Activated CD8-positive, alpha-beta memory T cell treated with anti-CD3 and anti-CD28 coated beads for 4 hours (primary cell): ENCODE data around the gene AFMID.
"Not testable (repeated sequence)": the region's sequence is repeated elsewhere in the genome, so short reads cannot be mapped to it uniquely, and the experiment has no call there.

Source experiments
- DNase-seq, 2 donors: peaks; one replicate each; pipeline ENCODE4 v3.0.0-alpha.2; 2020; ENCODE audit warnings: low read depth in 2 of 2

AFMID gene, protein sequence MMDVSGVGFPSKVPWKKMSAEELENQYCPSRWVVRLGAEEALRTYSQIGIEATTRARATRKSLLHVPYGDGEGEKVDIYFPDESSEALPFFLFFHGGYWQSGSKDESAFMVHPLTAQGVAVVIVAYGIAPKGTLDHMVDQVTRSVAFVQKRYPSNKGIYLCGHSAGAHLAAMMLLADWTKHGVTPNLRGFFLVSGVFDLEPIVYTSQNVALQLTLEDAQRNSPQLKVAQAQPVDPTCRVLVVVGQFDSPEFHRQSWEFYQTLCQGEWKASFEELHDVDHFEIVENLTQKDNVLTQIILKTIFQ

GRCh38 chr17:78186692-78187595, at the start of gene AFMID, which contains the start of gene TK1:
Gene AFMID, plus strand, starts transcription at chr17:78187362. Its CDS starts 9 bp downstream, at chr17:78187371.
Gene TK1, minus strand, starts transcription at chr17:78187052. Its CDS starts 58 bp downstream, at chr17:78186994.
- DNase-seq: peak; percentile 46 to 49

- DNase-seq: no peak
Measured at GRCh38 chr17:78137392-78138203, 49.6 kb upstream of the AFMID start.

DNA sequence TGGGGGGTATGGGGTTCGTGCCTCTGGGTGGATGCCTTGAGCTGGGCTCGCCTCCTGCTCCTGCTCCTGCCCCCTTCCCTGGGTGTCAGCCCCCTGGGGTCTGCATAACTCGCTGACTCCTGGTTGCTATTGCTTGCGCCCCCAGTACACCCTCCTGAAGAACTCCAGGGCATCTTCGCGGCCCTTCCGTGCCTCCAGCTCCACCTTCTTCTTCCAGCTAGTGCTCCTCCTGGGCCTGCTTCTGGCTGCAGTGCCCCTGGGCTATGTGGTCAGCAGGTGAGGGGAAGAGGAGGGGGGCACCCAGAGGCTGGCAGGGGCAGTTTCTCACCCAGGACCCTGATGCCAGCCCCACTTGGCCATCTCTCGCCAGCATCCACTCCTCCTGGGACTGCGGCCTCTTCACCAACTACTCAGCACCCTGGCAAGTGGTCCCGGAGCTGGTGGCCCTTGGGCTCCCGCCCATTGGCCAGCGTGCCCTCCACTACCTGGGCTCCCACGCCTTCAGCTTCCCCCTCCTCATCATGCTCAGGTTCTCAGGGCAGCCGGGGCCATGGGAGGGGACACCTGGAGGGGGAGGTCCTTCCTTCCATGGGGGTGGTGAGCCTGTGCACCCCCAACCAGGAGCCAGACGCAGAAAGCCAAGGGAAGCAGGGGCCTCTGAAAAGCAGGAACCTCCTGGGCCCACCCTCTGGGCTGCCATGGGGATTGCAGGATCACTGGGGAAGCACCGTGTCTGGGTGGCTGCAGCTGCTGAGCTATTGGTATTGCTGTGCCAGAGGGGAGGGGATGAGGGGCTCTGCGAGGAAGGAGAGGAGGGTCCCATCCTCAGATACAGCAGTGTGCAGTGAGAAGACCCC, 48.7 kb upstream of the AFMID start:
- no peak for DNase-seq

DNA sequence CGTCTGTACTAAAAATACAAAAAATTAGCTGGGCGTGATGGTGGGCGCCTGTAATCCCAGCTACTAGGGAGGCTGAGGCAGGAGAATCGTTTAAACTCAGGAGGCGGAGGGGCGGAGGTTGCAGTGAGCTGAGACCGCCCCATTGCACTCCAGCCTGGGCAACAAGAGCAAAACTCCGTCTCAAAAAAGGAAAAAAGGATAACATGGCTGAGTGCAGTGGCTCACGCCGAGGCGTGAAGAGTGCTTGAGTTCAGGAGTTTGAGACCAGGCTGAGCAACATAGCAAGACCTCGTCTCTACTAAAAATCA, 47.3 kb upstream of the AFMID start:
- not testable (repeated sequence) for DNase-seq

DNA sequence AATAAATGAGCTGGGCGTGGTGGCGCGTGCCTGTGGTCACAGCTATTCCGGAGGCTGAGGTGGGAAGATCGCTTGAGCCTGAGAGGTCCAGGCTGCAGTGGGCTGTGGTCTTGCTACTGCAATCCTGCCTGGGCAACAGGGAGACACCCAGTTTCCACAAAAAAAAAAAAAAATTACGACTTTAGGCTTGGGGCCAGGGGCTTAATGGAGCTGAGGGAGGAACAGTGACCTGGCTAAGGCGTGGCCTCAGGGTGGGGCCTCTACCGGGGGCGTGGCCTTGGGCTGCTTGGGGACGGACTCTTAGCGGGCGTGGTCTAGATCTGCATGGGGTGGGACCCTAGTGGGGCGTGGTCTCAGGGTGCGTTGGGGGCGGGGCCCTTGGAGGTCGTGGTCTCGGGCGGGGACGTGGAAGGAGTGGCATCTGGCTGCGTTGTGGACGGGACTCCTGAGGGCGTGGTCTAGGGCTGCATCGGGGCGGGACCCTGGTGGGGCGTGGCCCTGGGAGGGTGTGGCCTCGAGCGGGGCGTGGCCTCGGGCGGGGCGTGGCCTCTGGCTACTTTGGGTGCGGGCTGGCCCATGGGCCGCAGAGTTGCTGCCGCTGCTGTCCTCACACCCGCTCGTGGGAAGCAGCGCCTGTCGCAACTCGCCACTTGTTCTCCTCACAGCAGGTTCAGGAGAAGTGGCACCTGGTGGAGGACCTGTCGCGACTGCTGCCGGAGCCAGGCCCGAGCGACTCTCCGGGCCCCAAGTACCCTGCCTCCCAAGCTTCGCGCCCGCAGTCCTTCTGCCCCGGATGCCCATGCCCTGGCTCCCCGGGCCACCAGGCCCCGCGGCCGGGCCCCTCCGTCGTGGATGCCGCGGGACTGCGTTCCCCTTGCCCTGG, 46.8 kb upstream of the AFMID start:
- DNase-seq: peak; percentile 79 to 87

- no peak for DNase-seq
Measured at GRCh38 chr17:78141437-78142118, 45.6 kb upstream of the AFMID start.

DNA sequence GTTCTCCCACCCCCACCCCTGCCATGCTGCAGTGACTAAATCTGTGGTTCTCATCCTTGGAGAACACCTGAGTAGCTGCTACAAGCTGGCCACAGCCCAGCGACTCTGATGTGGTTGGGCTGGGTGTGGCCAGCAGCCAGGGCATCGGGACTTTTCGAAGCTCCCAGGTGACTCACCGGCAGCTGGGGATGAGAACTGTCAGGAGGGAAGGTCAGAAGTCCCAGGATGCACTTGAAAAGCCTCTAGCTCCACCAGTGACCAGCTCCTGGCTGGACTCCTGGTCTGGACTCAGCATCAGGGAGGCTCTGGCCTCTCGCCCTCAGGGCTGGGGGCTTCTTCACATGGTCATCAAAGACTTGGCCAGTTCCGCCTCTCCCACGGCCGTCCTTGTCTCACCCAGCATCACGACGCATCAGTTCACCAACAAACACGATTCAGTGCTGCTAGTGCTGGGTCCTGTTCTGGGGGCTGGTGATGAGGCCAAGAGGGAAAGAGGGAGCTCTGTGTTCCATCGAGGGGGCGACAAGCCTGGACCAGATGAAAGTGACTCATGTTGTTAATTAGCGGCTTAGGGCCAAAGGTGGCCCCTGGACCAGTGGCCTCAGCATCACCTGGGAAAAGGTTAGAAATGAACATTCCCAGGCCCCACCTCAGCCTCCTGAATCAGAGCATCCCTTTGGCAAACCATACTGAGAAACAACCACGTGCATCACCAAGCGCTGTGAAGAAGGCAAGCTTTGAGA, 44.9 kb upstream of the AFMID start:
- DNase-seq: no peak

DNA sequence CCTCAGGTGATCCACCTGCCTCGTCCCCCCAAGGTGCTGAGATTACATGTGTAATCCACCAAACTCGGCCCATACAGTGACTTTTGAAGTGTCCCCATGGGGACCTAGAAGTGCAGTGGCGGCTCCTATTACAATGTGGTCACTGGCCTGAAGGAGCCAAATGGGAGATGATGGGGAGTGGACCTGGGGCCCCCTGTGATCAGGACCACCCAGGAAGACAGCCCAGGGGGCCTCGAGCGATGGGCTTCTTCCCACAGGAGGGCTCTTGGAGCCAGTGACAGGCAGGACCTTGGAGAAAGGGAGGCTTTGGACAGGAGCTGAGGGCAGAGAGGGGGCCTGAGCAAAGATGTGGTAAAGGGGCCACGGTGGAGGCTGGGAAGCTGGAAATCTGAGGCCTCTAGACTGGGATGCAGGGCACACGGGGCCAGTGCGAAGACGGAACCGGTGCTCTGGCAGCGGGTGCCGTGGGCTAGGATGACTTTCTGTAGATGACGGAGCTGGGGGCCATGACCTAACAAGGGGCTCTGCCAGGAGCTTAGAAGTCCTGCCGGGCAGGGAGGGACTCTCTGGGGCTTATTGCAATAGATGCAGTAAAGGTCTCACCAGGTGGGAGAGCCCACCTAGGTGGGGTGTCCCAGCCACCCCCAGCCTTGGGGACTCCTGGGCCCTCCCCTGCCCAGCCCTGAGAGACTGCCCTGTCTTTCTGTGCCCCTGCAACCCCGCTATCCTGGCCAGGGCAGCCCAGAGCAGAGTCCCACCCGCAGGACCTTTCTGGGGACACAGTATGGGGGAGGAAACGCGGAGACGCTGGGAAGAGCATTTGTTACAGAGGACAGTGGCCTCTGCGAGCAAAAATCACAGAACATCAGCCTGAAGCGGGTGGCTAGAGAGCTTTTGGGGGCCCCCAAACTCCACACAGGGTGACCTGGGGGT, 43.7 kb upstream of the AFMID start:
- DNase-seq: no peak

GRCh38 chr17:78144147-78144719, 42.9 kb upstream of the AFMID start:
- no peak for DNase-seq

DNA sequence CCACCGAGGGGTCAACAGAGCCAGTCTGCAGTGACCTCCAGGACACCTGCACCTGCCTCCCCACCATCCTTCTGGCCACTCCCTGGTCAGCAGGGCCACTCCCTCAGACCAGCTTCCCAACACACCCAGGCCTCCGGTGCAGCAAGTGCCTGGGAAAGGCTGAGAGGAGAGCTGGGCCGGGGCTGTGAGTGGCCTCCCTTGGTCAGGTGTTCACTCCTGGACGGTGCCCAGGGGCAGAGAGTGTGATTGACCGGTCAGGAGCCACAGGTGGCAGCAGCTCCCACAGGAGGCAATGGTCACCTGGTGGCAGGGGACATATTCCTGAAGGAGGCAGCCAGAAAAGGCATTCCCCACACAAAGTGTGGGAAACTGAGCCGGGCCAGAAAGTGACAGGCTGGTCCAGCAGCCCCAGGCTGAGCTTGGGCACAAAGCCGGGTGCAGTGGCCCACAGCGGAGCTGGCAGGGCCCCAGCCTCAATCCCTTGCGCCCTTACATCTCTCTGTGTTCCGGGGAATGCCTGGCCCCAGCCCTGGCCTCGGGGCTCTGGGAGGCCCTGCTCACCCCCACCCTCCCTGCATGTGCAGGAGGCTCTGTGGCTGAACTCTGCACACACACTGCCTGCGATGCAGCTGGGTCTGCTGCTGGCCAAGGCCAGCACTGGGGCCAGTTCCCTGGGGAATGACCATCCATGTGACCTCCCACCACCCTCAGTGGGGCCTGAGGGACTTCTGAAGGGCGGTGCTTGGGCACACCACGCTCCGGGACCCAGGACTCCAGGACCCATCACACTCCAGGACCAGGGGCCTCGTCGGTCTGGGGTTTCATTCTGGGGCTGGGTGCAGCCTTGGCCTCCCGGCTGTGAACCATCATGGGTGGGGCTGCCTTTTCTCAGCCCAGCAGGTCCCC, 42.2 kb upstream of the AFMID start:
- no peak for DNase-seq

- DNase-seq: no peak
Measured at GRCh38 chr17:78146471-78146869, 40.7 kb upstream of the AFMID start.

- no peak for DNase-seq
Measured at GRCh38 chr17:78146881-78147280, 40.3 kb upstream of the AFMID start.

GRCh38 chr17:78147315-78147998, 39.7 kb upstream of the AFMID start:
- no peak for DNase-seq

GRCh38 chr17:78148286-78149016, 38.7 kb upstream of the AFMID start:
- DNase-seq: no peak

- no peak for DNase-seq
Measured at GRCh38 chr17:78151514-78152008, 35.6 kb upstream of the AFMID start.
